ENCODE measurements around the gene SELENBP1.
"Not testable (repeated sequence)": the region's sequence is repeated elsewhere in the genome, so short reads cannot be mapped to it uniquely, and the experiment has no call there.

- not testable (repeated sequence) for TF ChIP-seq EP300 (conservative IDR thresholded peaks at IDR 0.05; ENCODE audit: poor library complexity, severe bottlenecking); SMC3 (conservative IDR thresholded peaks at IDR 0.05; ENCODE audit: poor library complexity); RAD21 (conservative IDR thresholded peaks at IDR 0.05); EZH2 (IDR thresholded peaks at IDR 0.05; ENCODE audit: borderline replicate concordance, insufficient read depth, low read length, poor library complexity, severe bottlenecking)
- TF ChIP-seq, protein P1, sequence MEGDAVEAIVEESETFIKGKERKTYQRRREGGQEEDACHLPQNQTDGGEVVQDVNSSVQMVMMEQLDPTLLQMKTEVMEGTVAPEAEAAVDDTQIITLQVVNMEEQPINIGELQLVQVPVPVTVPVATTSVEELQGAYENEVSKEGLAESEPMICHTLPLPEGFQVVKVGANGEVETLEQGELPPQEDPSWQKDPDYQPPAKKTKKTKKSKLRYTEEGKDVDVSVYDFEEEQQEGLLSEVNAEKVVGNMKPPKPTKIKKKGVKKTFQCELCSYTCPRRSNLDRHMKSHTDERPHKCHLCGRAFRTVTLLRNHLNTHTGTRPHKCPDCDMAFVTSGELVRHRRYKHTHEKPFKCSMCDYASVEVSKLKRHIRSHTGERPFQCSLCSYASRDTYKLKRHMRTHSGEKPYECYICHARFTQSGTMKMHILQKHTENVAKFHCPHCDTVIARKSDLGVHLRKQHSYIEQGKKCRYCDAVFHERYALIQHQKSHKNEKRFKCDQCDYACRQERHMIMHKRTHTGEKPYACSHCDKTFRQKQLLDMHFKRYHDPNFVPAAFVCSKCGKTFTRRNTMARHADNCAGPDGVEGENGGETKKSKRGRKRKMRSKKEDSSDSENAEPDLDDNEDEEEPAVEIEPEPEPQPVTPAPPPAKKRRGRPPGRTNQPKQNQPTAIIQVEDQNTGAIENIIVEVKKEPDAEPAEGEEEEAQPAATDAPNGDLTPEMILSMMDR (IDR thresholded peaks at IDR 0.05; ENCODE audit: poor library complexity, severe bottlenecking), result not testable (repeated sequence)
Measured at GRCh38 chr1:151390221-151391078, 17.9 kb upstream of the SELENBP1 start.
